SJSA1 (cell line): Measurements from ENCODE around the gene TMEM161B. TPM values are rescaled to one million over a fixed set of nuclear protein-coding genes. Genes with fewer than 3 reads are reported as not detected.
"Not testable (repeated sequence)": the region's sequence is repeated elsewhere in the genome, so short reads cannot be mapped to it uniquely, and the experiment has no call there.

Experiments used
- DNase-seq, 2 experiments: peaks; one replicate each; pipeline ENCODE4 v3.0.0-alpha.2; 2015 to 2020; ENCODE audit warnings: low spot score in 2 of 2, low read depth in 1 of 2
- H3K27ac ChIP-seq: fragments of 250-450 bp; sonication (Bioruptor Pico); 2 replicates; pipeline ENCODE4 v1.5.1; 2020; ENCODE audit warnings: mild to moderate bottlenecking, moderate library complexity
- H3K27me3 ChIP-seq: fragments of 250-450 bp; sonication (Bioruptor Pico); replicated peaks from 2 replicates; pipeline ENCODE4 v1.5.1; 2020; ENCODE audit warnings: mild to moderate bottlenecking, moderate library complexity
- H3K36me3 ChIP-seq: fragments of 250-450 bp; sonication (Bioruptor Pico); 2 replicates; pipeline ENCODE4 v1.5.1; 2020; ENCODE audit warnings: mild to moderate bottlenecking
- H3K4me1 ChIP-seq: fragments of 250-450 bp; sonication (Bioruptor Pico); replicated peaks from 2 replicates; pipeline ENCODE4 v1.6.1; 2021; ENCODE audit warnings: mild to moderate bottlenecking
- H3K4me3 ChIP-seq: fragments of 250-450 bp; sonication (Bioruptor Pico); 2 replicates; pipeline ENCODE4 v1.5.1; 2020; ENCODE audit warnings: mild to moderate bottlenecking
- H3K9me3 ChIP-seq: fragments of 250-450 bp; sonication (Bioruptor Pico); replicated peaks from 2 replicates; pipeline ENCODE4 v1.5.1; 2020; ENCODE audit warnings: mild to moderate bottlenecking
- total RNA-seq: library from RNA; depleted of rRNA; stranded (reverse); fragments of >200 nt; shearing (Covaris generic); gene quantifications from 2 replicates; pipeline ENCODE4 v1.2.3, GENCODE V29; 2014

Gene TMEM161B
- total RNA-seq, 1 experiment from 2014 or later: 15.2 TPM

DNA sequence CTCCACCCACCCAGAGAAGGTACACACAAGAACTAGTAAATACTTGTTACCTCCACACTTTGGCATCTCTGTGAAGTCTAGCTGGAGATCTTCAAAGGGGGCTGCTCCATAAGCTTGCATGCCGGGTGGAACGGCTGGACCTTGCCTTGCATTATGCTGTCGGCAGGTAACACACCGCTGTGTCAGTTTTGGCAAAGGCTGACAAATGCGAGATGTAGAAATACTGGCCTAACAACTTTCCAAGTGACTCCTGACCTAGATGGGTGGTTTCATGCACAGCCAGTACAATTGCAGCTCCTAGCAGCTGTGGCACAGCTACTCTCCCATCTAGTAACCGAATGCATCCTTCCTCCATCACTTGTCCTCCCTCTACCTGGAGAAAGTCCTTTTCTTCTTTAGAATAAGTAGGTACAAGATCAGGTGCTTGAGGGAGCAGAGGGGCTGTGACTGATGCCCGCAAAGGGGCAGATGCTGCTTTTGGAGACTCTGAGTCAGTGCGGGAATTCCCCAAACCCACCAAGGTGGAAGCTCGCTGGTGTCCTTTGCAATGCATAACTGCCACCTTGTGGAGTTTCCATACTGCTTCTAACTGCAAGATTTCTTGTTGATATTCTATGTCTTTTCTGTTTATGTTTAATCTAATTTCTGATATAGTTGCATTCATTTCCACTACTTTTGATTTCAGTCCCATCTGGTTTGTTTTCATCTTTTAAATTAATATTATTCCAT, 78.4 kb downstream of the TMEM161B start:
- Histone ChIP-seq H3K27me3 (no peaks in the 10 kb centered on the region), H3K9me3 (peaks cover 10% of the 10 kb centered on the region), H3K4me3 (no peak overlapping the region), H3K36me3 (peaks cover 8% of the 10 kb centered on the region; the same call in 1 of the 2 replicates), H3K4me1 (no peaks in the 10 kb centered on the region), H3K27ac (no peak overlapping the region)
- no peak for DNase-seq

DNA sequence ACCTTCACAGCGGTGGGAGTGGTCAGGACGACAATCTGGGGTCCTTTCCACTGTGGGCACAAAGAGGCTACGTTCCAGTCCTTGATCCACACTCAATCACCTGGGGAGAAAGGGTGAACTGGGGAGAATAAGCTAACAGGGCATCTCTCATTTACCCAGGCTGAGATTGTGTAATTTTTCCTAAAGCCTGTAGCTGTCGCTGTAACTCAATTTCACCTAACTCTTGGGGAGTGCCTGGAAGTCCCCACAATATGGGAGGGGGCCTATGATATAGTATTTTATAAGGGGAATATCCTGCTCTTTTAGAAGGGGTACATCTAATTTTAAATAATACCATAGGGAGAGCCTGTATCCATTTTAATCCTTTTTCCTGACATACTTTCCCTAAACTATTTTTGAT, 79.2 kb downstream of the TMEM161B start:
- H3K27me3 ChIP-seq, H3K4me3 ChIP-seq, H3K36me3 ChIP-seq, H3K27ac ChIP-seq, H3K4me1 ChIP-seq, DNase-seq: not testable (repeated sequence)
- peaks cover 10% of the 10 kb centered on the region for H3K9me3 ChIP-seq

DNA sequence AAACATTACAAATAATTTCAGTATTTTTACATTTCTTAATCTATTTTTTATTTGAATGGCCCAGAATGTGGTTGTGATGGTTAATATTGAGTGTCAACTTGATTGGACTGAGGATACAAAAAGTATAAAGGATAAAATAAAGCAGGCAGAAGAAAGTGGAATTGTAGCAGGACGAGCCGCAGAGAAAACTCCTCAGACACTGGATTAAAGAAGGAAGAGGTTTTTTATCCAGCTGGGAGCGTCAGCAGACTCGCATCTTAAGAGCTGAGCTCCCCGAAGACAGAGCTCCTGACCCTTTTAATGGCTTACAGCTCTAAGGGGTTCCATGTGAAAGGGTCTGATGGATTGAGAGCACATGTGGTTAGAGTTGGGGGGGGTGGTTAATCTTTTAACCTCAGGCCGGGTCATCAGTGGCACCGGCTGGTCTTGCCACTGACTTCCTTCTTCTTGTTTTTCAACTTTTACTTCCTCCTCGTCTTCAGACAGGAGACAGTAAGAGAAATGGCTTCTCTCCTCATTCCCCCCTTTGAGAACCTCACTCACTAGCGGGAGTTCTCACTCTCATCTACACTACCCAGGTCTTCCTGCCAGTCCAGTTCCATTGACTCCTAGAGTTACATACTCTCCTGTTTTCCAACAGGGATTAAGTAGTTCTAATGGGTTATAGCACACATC, 80.0 kb downstream of the TMEM161B start:
- peak in 1 of 2 experiments; percentile 19 for DNase-seq
- 0 out of 2 replicates have a peak, but pooled peaks cover 3% of the 10 kb centered on the region for H3K36me3 ChIP-seq
- H3K27ac ChIP-seq: no peak overlapping the region
- no peak overlapping the region for H3K4me3 ChIP-seq
- peaks cover 10% of the 10 kb centered on the region for H3K9me3 ChIP-seq
- no peaks in the 10 kb centered on the region for H3K27me3 ChIP-seq
- no peaks in the 10 kb centered on the region for H3K4me1 ChIP-seq

DNA sequence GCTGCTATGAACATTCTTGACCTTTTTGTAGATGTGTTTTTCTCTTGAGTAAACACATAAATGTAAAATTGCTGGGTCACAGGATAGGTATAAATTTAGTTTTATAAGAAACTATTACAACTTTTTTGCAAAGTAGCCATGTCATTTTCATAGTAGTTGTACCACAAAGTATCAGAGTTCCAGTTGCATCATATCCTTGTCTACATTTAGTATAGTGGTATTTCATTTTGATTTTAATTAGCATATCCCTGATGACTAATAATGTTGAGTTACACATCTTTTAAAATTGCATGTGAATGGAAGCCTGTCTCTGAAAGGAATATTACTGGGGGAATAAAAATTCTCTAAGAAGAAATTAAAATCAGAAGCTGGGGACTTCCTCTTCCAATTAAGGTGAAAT, 85.4 kb downstream of the TMEM161B start:
- Histone ChIP-seq H3K4me1 (no peaks in the 10 kb centered on the region), H3K9me3 (peaks cover under 1% of the 10 kb centered on the region), H3K4me3 (no peak overlapping the region), H3K27me3 (no peaks in the 10 kb centered on the region), H3K36me3 (0 out of 2 replicates have a peak, but pooled peaks cover under 1% of the 10 kb centered on the region), H3K27ac (no peak overlapping the region)
- DNase-seq: no peak

DNA sequence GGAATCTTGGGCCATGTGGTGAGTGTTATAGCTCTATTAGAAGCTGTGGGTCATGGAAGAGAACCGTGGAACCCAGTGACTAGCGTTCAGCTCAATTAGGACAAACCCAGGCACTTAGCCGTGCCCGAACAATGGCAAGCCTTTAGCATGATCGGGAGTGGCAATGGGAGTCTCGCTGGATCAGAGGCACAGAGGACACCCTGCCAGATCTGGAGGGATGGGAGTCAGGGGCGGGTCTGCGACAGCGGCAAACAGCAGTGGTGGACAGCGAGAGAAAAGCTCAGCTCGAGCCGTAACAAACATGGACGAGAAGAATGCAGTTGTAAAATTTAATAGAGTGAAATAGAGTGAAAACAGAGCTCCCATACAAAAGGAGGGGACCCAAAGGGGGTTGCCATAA, 91.2 kb downstream of the TMEM161B start:
- not testable (repeated sequence) for DNase-seq, H3K27me3 ChIP-seq, H3K36me3 ChIP-seq, H3K9me3 ChIP-seq, H3K4me1 ChIP-seq, H3K27ac ChIP-seq, H3K4me3 ChIP-seq

DNA sequence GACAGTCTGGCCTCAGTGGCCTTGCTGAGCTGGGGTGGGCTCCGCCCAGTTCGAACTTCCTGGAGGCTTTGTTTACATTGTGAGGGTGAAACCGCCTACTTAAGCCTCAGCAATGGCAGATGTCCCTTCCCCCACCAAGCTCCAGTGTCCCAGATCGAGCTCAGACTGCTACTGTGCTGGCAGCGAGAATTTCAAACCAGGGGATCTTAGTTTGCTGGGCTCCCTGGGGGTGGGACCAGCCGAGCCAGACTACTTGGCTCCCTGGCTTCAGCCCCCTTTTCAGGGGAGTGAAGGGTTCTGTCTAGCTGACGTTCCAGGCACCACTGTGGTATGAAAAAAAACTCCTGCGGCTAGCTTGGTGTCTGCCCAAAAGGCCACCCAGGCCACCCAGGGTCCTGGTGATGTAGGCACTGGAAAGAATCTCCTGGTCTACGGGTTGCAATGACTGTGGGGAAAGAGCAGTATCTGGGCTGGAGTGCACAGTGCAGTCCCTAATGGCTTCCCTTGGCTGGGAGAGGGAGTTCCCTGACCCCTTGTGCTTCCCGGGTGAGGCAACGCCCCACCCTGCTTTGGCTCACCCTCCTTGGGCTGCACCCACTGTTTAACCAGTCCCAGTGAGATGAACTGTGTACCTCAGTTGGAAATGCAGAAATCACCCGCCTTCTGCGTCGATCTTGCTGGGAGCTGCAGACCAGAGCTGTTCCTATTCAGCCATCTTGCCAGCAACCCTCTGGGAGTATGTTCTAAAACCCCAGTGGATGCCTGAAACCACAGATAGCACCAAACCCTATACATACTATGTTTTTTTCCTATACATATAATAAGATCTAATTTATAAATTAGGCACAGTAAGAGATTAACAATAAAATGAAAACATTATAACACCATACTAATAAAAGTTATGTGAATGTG, 95.5 kb downstream of the TMEM161B start:
- no peaks in the 10 kb centered on the region for H3K9me3 ChIP-seq
- no peaks in the 10 kb centered on the region for H3K27me3 ChIP-seq
- H3K4me1 ChIP-seq: peaks cover 10% of the 10 kb centered on the region
- no peak overlapping the region for H3K4me3 ChIP-seq
- H3K27ac ChIP-seq: no peak overlapping the region
- no peaks in the 10 kb centered on the region for H3K36me3 ChIP-seq
- peak in 1 of 2 experiments; percentile 12 for DNase-seq

DNA sequence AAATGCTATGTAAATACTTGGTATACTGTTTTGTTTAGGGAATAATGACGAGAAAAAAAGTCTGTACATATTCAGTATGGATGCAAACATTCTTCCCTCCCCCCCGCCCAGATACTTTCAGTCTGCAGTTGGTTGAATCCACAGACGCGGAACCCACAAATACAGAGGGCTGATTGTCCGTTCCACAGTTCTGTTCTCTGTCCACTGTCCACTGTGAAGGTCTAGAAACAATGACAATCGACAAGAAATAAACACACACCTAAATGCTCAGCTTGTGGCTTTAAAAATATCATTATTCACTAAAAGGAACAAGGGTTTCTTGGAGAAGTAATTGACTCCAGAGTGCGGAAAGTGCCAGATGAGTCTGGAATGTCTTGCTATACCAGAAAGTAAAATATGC, 109.1 kb downstream of the TMEM161B start:
- no peaks in the 10 kb centered on the region for H3K36me3 ChIP-seq
- no peaks in the 10 kb centered on the region for H3K4me1 ChIP-seq
- no peak overlapping the region for H3K4me3 ChIP-seq
- no peak overlapping the region for H3K27ac ChIP-seq
- H3K9me3 ChIP-seq: no peaks in the 10 kb centered on the region
- no peak for DNase-seq
- H3K27me3 ChIP-seq: 0 out of 2 replicates have a peak, but pooled peaks cover 5% of the 10 kb centered on the region

DNA sequence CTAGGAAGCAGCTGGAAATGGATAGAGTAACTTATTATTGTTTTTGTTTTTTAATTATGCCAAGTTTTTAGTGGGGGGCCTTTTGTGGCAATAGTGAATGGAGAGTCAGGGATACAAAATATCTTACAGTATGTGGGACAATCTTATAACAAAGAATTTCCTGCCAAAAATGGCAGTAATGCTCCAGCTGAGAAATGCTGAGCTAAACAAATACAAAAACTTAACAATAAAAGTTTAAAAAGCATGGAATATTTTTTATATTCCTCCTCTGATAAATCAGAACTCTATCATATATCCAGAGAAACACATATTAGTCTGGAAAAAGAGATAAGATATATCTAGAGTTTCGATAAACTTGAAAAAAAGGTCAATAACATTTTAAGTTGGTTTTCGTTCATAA, 110.6 kb downstream of the TMEM161B start:
- H3K36me3 ChIP-seq: no peaks in the 10 kb centered on the region
- no peak overlapping the region for H3K4me3 ChIP-seq
- no peak overlapping the region for H3K27ac ChIP-seq
- H3K4me1 ChIP-seq: no peaks in the 10 kb centered on the region
- DNase-seq: no peak
- H3K27me3 ChIP-seq: 0 out of 2 replicates have a peak, but pooled peaks cover 5% of the 10 kb centered on the region
- H3K9me3 ChIP-seq: no peaks in the 10 kb centered on the region

DNA sequence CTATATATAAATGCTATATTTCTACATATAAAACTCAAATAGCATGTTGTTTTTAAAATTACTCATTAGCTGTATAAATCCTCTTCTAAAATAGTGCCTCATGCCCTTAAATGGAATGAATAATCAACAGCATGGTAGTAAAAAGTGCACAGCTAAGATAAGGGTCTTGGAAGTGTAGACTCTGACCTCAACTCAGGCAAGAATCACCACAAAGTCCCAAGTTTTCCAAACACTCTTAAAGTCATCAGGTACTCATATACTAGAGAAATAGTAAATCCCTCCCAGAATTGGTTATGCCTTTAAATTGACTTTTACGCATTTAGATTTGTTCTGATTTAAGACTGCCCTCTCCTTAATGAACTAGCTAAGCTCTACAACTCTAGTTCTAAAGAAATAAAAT, 113.8 kb downstream of the TMEM161B start:
- Histone ChIP-seq H3K4me1 (no peaks in the 10 kb centered on the region), H3K9me3 (no peaks in the 10 kb centered on the region), H3K4me3 (no peak overlapping the region), H3K27ac (no peak overlapping the region), H3K36me3 (no peaks in the 10 kb centered on the region), H3K27me3 (0 out of 2 replicates have a peak, but pooled peaks cover 5% of the 10 kb centered on the region)
- no peak for DNase-seq

DNA sequence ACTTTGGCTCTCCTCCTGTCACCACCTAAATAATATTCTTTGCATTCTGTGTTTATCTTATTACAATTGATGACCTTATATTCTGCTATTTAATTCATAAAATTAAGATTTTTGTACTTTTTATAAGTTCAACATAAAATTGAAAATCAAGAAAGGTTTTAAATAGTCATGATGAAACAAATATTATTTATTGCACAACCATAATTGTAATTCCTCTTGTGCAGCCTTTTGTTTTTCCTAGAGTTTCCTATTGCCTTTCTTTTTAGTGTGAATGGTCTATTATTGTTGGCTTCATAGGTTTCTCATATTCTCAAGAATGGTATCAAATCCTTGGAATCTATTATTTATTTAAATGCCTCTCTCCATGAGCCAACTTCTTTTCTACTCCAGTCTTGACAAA, 117.9 kb downstream of the TMEM161B start:
- H3K4me3 ChIP-seq: no peak overlapping the region
- no peak for DNase-seq
- H3K27ac ChIP-seq: no peak overlapping the region
- H3K4me1 ChIP-seq: no peaks in the 10 kb centered on the region
- no peaks in the 10 kb centered on the region for H3K9me3 ChIP-seq
- H3K36me3 ChIP-seq: no peaks in the 10 kb centered on the region
- H3K27me3 ChIP-seq: 0 out of 2 replicates have a peak, but pooled peaks cover 2% of the 10 kb centered on the region

DNA sequence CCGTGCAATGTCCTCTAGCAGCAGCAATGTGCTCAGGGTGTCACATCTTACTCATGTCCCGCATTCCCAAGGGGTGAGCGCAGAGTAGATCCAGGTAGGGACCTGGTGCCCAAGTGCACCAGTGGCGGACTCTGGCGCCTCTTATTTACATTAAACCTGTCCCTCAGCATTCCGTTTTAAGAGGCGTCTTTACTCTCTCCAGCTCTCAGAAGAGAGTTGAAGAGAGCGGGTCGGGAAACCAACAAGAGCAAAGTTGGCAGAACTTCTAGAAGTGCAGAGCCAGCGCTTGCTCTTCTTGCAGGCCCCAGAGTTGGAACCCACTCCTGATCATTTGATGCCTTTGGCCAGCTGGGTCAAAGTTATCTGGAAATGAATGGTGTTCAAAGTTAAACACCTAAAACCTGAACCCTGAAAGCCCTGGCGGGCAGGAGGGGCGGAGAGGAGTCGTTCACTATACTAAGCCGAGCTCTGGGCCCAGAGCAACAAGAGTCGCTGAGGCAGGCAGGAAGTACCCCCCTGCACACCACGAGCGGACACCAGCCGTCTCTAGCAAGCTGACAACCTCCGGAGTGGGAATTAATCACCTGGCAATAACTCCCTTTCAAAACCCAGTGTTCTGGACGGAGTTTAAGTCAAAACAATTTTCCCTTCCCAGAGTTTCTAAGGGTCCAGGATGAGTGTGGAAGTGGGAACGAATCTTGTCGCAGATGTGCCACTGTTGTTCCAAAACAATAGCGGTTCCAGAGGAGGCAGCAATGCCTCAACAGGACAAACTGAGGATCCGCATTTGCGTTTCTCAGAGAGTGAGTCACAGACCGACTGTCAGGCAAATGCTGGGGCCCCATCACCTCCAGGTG, 122.8 kb downstream of the TMEM161B start:
- Histone ChIP-seq H3K36me3 (no peaks in the 10 kb centered on the region), H3K27me3 (no peaks in the 10 kb centered on the region), H3K4me1 (peaks cover 5% of the 10 kb centered on the region), H3K4me3 (no peak overlapping the region), H3K9me3 (no peaks in the 10 kb centered on the region), H3K27ac (no peak overlapping the region)
- no peak for DNase-seq

DNA sequence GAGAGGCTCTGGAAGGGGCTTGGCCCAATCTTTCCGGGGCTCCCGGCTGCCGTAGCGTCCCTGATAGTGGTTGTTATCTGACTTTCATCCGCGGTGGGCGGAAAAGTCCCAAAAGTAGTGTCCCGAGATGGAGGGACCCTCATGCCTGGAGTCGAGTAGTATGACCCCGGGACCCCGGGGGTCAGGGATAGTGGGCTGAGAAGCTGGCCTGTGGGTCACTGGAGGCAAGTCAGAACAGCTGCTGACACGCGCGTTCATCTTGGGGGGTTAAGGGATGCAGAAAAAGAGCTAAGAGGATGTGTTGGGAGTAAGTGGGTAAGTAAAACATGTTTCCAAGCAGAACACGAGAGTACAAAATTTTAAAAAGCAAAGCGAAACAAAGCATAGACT, 123.4 kb downstream of the TMEM161B start:
- Histone ChIP-seq H3K4me1 (peaks cover 12% of the 10 kb centered on the region), H3K9me3 (no peaks in the 10 kb centered on the region), H3K27me3 (no peaks in the 10 kb centered on the region; the same call in 1 of the 2 replicates), H3K4me3 (no peak overlapping the region), H3K36me3 (no peaks in the 10 kb centered on the region), H3K27ac (no peak overlapping the region)
- DNase-seq: no peak
